HFF-Myc (cell line): ENCODE data around the gene LAYN.
A peak's percentile ranks its signal among the peaks of the same experiment; 100 is the strongest.

Experiments used
- DNase-seq: peaks from one replicate; pipeline ENCODE4 v3.0.0-alpha.2; 2011; ENCODE audit warnings: low read depth; ENCODE audit errors: extremely low read depth
- H3K4me3 ChIP-seq: replicated peaks from 2 replicates; pipeline ENCODE4 v1.5.1; 2011; ENCODE audit warnings: low read depth, mild to moderate bottlenecking, control low read depth, low read length
- TF ChIP-seq, protein P1 (sequence below): IDR thresholded peaks from 2 replicates; pipeline ENCODE4 v1.5.1; 2012; ENCODE audit warnings: mild to moderate bottlenecking, low read depth, low read length, control low read depth; ENCODE audit errors: missing control alignments

Gene LAYN

DNA sequence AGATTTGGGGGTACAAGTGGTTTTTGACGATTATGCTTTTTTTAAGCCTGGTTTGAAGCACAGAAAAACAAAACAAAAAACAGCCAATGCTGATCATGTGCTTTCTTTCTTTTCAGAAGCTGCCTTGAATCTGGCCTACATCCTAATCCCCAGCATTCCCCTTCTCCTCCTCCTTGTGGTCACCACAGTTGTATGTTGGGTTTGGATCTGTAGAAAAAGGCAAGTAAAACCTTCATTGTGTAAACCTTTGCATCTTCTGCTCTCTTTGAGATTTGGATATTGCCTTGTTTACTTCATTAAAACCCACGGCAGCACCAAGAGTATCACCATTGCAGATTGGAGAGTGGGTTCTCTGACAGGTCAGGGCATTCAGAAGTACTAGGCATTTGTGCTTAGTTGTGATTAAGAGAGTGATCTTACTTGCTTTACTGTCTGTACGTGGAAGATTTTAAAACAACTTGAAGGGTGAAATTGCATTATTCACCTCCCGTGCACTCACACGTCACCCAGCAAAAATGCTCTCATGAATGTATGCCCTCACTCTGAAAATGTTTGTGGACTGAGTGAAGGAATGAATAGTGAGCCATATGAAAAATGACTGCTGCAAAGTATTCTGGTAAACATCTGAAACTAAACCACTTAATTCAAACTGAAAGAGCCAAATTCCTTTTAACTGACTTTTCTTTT lies 17.0 kb downstream of the LAYN start:
- peak; percentile 90 for DNase-seq

DNA sequence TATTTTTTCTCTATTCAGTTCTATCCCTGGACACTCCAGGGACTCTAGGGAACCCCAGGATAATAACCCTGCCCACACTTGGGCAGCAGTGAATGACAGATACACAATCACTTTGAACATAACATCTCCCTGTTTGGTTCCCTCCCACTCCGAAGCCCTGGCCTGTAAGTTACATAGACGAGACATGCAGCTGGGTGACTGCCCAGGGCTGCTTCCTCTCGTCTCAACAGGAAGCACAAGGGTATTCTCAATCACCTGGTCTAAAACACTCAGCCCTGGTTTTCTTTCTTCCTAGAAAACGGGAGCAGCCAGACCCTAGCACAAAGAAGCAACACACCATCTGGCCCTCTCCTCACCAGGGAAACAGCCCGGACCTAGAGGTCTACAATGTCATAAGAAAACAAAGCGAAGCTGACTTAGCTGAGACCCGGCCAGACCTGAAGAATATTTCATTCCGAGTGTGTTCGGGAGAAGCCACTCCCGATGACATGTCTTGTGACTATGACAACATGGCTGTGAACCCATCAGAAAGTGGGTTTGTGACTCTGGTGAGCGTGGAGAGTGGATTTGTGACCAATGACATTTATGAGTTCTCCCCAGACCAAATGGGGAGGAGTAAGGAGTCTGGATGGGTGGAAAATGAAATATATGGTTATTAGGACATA lies 19.4 kb downstream of the LAYN start:
- no peak overlapping the region for H3K4me3 ChIP-seq
- TF ChIP-seq, protein P1, sequence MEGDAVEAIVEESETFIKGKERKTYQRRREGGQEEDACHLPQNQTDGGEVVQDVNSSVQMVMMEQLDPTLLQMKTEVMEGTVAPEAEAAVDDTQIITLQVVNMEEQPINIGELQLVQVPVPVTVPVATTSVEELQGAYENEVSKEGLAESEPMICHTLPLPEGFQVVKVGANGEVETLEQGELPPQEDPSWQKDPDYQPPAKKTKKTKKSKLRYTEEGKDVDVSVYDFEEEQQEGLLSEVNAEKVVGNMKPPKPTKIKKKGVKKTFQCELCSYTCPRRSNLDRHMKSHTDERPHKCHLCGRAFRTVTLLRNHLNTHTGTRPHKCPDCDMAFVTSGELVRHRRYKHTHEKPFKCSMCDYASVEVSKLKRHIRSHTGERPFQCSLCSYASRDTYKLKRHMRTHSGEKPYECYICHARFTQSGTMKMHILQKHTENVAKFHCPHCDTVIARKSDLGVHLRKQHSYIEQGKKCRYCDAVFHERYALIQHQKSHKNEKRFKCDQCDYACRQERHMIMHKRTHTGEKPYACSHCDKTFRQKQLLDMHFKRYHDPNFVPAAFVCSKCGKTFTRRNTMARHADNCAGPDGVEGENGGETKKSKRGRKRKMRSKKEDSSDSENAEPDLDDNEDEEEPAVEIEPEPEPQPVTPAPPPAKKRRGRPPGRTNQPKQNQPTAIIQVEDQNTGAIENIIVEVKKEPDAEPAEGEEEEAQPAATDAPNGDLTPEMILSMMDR, result no peak
- DNase-seq, result no peak

More for the DNA sequence above, 17.0 kb downstream of the LAYN start:
- H3K4me3 ChIP-seq, result no peak overlapping the region
- TF ChIP-seq, protein P1, result peak; percentile 5

GRCh38 chr11:111560800-111561199 lies 20.3 kb downstream of the LAYN start:
- TF ChIP-seq, protein P1, result no peak
- no peak for DNase-seq
- no peak overlapping the region for H3K4me3 ChIP-seq

- no peak for DNase-seq
- H3K4me3 ChIP-seq, result no peak overlapping the region
- TF ChIP-seq, protein P1, result no peak
Measured at GRCh38 chr11:111561306-111561705, 20.8 kb downstream of the LAYN start.

DNA sequence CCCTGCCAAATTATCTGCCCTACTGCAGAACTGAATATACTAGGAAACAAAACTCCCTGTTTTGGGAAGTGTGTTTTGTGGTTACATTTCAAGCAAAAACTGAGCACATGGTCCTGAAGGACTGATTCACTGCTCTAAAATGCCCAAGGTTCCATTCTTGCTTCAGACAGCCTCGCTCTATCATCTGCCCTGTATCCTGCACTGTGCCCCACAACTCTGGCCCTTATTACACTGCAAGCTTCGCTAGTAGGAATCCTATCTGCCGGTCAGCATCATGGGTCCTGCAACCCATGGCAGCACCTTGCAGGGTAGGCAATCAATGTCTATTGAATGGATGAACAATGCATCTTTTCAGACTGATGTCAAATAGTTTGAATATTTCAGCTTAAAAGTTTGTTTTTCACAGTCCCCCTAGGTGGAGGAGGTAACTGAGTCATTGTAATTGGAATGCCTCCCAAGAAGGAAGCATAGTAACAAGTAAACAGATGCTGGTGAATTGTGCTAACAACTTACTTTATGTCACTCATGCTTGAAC lies 21.3 kb downstream of the LAYN start:
- peak; percentile 73 for DNase-seq

GRCh38 chr11:111562692-111563389 lies 22.3 kb downstream of the LAYN start:
- TF ChIP-seq, protein P1, result no peak
- no peak for DNase-seq
- H3K4me3 ChIP-seq, result no peak overlapping the region

More for the DNA sequence above, 21.3 kb downstream of the LAYN start:
- no peak overlapping the region for H3K4me3 ChIP-seq
- TF ChIP-seq, protein P1, result no peak
